H1 (cell line): ENCODE measurements around the gene TYMS.

Source experiments
- ASH2L ChIP-seq: fragments of 200-600, 300-600 bp; sonication (generic); IDR thresholded peaks from one replicate; pipeline ENCODE4 v1.7.1; 2017; ENCODE audit warnings: low read length
- POLR2A ChIP-seq, 2 experiments: IDR thresholded peaks; 1 replicate in 1 of 2; 2 replicates in 1 of 2; pipeline ENCODE4 v1.6.1; 2011; ENCODE audit warnings: low read depth in 2 of 2, low read length in 2 of 2, mild to moderate bottlenecking in 2 of 2; ENCODE audit errors: control extremely low read depth in 1 of 2
- SIN3A ChIP-seq, 2 experiments: IDR thresholded peaks in 1 of 2; conservative IDR thresholded peaks in 1 of 2; 2 replicates each; pipeline ENCODE4 v1.6.1; 2011 to 2012; ENCODE audit warnings: low read length in 2 of 2, improper control_type of control experiment in 1 of 2, low read depth in 1 of 2, mild to moderate bottlenecking in 1 of 2
- SIX5 ChIP-seq: IDR thresholded peaks from 2 replicates; pipeline ENCODE4 v1.6.1; 2011; ENCODE audit warnings: mild to moderate bottlenecking, low read depth, low read length
- SP2 ChIP-seq: IDR thresholded peaks from 2 replicates; pipeline ENCODE4 v1.6.1; 2012; ENCODE audit warnings: mild to moderate bottlenecking, low read length, inconsistent platforms
- TF ChIP-seq, protein P1 (sequence below), 3 experiments: IDR thresholded peaks; 1 replicate in 2 of 3; 2 replicates in 1 of 3; pipeline versions ENCODE4 v1.5.1 to v1.6.1; 2011; ENCODE audit warnings: low read length in 3 of 3, mild to moderate bottlenecking in 3 of 3, inconsistent platforms in 2 of 3, low read depth in 1 of 3, moderate library complexity in 1 of 3; ENCODE audit not compliant: insufficient read depth in 1 of 3; ENCODE audit errors: control extremely low read depth in 1 of 3
- TF ChIP-seq, protein P2 (sequence below): IDR thresholded peaks from 2 replicates; pipeline ENCODE4 v1.6.1; 2012; ENCODE audit warnings: inconsistent platforms
- TF ChIP-seq, protein P3 (sequence below): IDR thresholded peaks from 2 replicates; pipeline ENCODE4 v1.6.1; 2011; ENCODE audit warnings: low read depth, mild to moderate bottlenecking, low read length; ENCODE audit not compliant: insufficient read depth

DNA sequence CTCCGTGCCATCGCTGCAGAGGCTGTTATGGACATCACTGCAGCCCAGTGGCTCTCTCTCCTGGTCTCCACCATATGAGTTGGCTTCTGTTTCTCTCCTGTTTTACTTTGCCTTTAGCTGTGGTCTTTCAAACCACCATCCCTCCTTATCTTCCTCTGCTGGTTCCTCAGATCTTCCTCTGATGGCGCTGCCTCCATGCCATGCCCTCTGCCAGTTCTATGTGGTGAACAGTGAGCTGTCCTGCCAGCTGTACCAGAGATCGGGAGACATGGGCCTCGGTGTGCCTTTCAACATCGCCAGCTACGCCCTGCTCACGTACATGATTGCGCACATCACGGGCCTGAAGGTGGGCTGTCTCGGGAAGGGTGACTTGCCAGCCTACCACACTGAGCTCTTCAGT lies 13.1 kb downstream of the TYMS start:
- TF ChIP-seq, protein P1, sequence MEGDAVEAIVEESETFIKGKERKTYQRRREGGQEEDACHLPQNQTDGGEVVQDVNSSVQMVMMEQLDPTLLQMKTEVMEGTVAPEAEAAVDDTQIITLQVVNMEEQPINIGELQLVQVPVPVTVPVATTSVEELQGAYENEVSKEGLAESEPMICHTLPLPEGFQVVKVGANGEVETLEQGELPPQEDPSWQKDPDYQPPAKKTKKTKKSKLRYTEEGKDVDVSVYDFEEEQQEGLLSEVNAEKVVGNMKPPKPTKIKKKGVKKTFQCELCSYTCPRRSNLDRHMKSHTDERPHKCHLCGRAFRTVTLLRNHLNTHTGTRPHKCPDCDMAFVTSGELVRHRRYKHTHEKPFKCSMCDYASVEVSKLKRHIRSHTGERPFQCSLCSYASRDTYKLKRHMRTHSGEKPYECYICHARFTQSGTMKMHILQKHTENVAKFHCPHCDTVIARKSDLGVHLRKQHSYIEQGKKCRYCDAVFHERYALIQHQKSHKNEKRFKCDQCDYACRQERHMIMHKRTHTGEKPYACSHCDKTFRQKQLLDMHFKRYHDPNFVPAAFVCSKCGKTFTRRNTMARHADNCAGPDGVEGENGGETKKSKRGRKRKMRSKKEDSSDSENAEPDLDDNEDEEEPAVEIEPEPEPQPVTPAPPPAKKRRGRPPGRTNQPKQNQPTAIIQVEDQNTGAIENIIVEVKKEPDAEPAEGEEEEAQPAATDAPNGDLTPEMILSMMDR (IDR thresholded peaks at IDR 0.05; ENCODE audit: control extremely low read depth in 1 of 3, insufficient read depth in 1 of 3, low read depth in 1 of 3, low read length in 3 of 3) = no peak
- TF ChIP-seq POLR2A (IDR thresholded peaks at IDR 0.05; ENCODE audit: control extremely low read depth in 1 of 2, low read depth in 2 of 2, low read length in 2 of 2) = no peak
- TF ChIP-seq SIX5 = no peak
- TF ChIP-seq ASH2L = no peak
- TF ChIP-seq SIN3A (conservative IDR thresholded peaks at IDR 0.05 in 1 of 2, IDR thresholded peaks at IDR 0.05 in 1 of 2; ENCODE audit: low read depth in 1 of 2, low read length in 2 of 2) = no peak
- TF ChIP-seq SP2 = no peak
- TF ChIP-seq, protein P2, sequence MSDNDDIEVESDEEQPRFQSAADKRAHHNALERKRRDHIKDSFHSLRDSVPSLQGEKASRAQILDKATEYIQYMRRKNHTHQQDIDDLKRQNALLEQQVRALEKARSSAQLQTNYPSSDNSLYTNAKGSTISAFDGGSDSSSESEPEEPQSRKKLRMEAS = no peak
- TF ChIP-seq, protein P3, sequence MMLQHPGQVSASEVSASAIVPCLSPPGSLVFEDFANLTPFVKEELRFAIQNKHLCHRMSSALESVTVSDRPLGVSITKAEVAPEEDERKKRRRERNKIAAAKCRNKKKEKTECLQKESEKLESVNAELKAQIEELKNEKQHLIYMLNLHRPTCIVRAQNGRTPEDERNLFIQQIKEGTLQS = no peak
